GM18873 (cell line): ENCODE results near the gene CRISP3.
"Not testable (repeated sequence)": the region's sequence is repeated elsewhere in the genome, so short reads cannot be mapped to it uniquely, and the experiment has no call there.

Source experiments
- ATAC-seq: cut with Tn5 transposase; IDR thresholded peaks from one replicate; pipeline ENCODE4 v1.9.1; 2021; ENCODE audit warnings: mild to moderate bottlenecking, moderate library complexity, moderate number of reproducible peaks; ENCODE audit not compliant: unreplicated experiment, low FRiP score

Gene CRISP3, protein sequence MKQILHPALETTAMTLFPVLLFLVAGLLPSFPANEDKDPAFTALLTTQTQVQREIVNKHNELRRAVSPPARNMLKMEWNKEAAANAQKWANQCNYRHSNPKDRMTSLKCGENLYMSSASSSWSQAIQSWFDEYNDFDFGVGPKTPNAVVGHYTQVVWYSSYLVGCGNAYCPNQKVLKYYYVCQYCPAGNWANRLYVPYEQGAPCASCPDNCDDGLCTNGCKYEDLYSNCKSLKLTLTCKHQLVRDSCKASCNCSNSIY

DNA sequence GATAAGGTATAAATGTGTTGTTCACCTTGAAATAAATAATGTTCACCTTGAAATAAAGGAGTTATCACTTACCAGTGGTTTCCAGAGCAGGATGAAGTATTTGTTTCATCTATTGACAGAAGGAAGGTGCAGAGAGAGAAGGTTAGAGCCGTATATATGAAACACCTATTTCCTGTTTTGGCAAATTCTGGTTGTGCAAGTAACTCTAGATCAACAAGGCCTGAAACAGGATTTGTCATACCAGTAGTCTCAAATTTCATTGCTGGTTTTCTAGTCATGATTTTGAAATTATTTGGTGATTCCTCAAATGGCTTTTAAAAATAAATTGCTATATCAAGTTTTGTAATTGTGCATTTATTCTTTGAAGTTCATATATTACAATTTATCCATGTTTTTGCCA, at the start of gene CRISP3:
CRISP3 (minus strand) TSS at position 130 of the 400 bp plus-strand sequence; CDS start at position 109, 21 bp downstream.
- ATAC-seq, result no peak

DNA sequence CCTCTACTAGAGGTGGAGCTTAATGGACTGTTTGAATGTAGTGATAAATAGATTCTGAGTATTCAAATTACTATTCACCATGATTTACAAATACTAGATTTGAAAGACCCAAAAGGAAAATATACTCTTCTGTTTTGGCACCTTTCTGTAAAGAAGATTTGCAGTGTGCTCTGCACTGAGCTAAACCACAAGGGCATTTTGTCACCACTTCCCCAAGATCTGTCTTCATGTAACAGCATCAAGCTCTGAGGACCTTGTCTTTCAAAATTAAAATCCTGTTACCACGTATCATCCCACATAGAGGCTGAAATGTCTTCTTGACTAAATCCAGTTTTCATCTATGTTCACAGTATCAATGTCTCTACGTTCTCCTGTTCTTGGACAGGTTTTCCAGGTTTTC, 46.2 kb upstream of the CRISP3 start:
- ATAC-seq, result no peak

DNA sequence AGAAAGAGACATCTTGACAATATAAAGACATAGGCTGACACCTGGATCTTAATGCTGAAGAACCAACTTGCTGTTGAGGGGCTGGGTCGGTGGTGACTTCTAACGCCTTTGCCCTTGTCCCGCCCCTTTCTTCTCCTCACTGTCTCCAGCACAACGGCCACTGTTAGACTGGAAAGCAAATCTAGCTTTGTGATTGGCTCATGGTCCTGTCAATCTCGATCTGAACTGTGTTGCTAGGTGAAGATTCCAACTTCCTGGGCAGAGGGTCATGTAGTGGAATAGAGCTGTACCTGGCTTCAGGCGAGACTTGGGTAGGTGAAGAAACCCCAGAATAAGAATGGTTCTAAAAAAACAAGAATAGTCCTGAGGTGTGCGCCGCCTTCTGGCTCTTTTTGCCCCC, 43.0 kb upstream of the CRISP3 start, which contains the start of gene PGK2:
PGK2 (minus strand) TSS at position 110 of the 400 bp plus-strand sequence; CDS start at position 12, 98 bp downstream.
- ATAC-seq, result no peak

DNA sequence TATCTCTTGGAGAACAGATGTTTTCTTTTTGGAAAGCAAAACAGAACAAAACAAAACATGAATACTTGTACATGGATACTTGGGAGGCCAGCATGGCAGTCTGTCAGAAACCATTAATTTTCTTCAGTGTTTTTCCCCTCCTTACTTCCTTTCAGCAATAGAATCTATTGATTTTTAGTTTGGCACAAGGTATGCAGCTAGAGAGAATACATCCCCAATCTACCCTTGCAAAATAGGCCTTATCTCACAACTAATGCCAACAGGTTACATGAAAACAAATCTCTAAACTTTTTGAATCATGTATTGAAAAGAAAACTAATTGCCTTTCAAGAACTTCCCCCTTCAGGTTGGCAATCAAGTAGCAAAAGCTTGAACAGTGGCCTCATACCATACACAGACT, 40.1 kb upstream of the CRISP3 start:
- ATAC-seq, result no peak

DNA sequence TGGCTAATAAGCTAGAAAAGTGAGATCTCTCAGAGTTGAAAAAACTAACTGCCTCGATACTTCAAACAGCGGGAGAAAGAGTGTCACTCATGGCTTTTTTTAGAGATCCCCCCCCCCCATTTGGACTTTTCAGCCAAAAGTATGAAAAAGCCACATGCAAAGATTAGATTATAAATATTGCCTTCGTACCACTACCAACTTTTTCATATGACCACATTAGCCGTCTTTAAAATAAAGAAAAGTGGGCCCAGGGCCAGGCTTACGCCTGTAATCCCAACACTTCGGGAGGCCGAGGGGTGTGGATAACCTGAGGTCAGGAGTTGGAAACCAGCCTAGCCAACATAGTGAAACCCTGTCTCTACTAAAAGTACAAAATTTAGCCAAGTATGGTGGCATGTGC, 38.5 kb upstream of the CRISP3 start:
- no peak for ATAC-seq

DNA sequence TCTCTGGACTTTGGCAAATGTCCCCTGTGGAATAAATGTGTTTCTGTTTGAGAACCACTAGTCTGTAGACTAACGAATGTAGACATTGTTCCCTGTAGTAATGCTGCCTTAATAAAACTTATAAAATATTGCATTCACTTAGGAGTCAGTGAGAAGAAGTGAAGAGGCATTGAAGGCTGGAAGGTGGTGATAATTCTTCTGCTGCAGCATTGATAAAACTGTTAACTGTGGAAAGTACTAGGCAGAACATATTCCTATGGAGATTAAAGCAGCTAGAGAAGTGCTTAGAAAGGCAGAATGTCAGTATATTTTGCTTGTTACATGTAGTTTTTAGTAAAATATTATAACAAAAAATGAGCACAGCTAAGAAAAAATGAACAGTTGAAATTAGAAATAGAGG, 38.1 kb upstream of the CRISP3 start:
- no peak for ATAC-seq

DNA sequence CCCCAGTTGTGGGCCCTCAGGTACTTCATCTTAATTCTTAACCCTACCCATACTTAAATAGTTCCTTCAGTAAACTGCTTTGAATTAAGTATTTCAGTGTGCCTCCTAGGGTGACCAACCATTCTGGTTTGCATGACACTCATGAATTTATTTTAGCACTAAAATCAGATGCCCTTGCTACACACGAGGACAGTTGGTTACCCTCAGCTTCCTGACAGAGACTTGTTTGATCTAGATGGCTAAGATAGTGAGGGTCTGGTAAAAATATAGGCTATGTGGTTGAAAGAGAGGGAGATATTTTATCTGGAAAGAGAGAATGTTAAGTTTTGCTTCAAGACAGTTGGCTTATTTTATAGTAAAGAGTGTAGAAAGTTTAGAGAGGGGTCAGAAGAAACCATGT, 32.3 kb upstream of the CRISP3 start:
- ATAC-seq, result no peak

DNA sequence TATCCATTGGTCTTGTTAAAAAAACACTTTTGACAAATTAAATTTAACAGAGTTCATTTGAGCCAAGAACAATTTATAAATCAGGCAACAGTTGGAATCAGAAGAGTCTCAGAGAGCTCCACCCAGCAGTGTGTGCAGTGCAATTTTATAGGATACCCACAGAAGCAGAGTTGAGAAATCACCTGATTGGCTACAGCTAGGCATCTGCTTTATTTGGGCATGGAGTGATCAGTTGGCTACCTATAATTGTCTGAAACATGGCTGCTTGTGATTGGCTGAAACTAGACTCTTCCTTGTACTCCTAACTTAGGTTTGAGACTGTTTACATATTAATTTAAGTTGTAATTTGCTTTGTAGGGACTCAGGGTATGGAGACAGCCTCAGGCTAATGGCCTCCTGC, 30.9 kb upstream of the CRISP3 start:
- no peak for ATAC-seq

DNA sequence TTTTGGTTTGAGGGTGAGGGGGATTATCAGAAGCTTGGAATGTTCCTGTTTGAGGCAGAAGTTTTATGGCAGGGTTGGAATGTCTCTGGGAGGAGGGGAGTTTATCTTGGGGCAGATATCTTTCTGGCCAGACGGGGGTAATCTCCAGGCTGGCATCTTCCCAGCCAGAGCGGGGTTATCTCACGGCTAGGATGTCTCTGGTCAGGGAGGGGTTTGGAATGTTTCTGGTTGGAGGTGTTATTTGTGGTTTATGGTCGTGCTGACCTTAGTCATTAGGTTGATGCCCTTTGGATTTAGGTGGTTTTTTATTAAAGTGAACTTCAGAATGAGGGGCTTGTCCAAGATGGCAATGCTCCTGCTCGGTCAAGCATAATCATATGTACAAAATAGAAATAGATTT, 28.1 kb upstream of the CRISP3 start:
- no peak for ATAC-seq

DNA sequence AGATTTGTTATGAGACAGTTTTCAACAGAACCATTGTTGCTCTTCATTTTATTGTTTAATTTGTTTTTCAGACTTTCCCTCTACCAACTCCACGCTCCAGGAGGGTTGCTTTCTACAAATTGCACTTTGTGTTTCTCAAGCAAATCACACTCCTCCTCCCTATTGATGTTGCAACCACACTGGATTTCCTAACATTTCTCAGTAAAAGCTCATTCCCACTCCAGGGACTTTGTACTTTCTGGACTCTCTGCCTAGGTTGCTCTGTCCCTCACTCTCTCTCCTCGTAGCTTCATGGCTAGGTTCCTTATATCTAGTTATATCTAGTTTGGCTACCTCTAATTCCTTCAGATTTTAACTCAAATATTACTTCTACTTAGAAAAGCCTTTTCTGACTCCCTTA, 22.6 kb upstream of the CRISP3 start:
- ATAC-seq, result no peak

DNA sequence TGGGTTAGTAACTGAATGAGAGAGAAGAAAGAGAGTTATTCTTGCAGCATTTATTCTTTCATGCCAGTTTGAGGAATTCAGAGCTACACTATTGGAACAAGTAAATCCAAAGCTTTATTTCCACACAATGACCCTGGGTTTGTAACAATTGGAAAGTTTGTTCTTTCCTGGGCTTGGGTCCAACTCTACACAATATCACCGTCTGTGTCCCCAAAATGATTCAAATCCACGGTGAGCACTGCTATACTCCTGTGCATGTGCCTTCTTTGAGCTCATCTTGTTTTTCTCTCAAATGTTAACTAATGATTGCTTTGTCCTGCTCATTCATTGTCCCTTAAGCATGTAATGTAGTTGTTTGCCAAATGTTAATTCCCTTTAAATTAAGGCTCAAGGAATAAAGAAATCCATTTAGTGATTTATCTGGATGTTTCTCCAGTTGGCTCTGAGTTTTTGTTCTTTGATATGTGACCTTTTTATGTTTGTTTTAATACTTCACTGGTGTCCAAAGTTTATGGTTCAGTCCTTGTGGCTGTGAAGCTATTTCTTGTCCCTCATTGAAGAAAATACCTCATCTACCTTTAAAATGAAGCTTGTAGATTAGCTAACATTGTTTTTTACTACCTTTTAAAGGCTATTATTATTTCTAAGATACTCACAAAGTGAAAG, 20.5 kb upstream of the CRISP3 start:
- ATAC-seq, result no peak

DNA sequence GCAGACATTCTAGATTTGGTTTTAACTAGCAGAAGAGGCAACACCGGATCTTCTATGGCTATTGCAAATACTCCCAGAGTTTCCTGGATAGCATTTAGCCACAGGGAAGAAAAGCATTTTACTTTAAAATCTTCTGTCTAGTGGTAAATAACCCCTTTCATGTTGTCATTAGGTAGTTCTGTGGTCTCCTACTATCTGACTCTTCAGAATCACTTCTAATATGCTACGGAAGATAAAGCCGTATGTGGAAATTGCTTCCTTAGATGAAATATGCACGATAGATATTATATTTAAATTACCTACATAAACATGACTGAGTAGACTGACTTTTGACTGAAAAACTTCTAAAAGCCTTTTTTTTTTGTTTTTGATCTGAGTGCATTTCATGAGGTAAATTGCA, 759 bp downstream of the CRISP3 start:
- no peak for ATAC-seq

DNA sequence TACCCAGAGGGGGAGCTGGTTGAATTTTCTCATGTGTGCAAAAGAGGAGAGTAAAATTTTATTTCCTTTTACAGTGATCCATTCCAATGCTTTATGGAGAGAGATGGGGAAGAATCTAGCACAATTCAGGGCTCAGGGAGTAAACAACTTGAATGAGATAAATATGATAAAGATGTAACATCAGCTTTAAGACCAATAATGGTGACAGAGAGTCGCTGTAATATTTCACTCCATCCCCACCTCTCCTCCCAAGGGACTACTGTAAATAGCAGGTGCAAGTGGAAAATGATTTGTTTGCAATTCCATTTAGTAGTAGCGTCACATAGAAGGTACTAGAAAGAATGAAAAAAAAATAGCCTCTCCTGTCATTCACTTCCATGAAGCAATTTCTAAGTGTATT, 4.8 kb downstream of the CRISP3 start:
- no peak for ATAC-seq

DNA sequence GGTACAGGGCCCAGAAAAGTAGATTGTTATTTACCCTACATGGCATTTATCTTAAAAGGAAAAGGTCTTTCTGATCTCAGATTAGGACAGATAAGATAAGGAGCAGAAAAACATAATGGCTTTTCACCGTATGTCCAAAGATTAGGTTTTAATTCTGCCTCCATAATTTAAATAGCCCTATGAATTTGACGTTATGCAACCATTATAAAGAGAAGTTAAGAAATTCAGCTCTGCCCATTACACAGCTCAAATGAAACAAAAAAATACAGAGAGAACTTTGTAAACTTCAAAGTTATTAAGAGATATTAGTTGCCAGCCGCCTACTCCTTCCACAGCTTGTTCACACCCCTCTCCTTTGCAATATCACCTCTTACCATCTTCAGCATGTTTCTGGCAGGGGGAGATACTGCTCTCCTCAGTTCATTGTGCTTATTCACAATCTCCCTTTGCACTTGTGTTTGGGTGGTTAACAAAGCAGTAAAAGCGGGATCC, 8.1 kb downstream of the CRISP3 start:
- no peak for ATAC-seq

DNA sequence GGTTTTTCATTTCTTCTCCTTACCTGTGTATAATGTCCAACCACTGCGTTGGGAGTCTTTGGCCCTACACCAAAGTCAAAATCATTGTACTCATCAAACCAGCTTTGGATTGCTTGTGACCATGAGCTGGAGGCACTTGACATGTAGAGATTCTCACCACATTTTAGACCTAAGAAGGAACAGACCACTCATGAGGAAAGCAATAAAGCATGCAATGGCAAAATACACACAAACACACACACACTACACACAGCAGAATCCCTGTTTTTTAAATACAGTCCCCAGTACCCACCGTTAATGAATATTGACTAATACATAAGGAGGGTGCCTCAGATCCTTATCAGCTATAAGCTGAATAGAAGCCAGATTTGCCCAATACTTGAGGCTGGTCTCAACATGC, 10.5 kb downstream of the CRISP3 start:
- ATAC-seq, result no peak

DNA sequence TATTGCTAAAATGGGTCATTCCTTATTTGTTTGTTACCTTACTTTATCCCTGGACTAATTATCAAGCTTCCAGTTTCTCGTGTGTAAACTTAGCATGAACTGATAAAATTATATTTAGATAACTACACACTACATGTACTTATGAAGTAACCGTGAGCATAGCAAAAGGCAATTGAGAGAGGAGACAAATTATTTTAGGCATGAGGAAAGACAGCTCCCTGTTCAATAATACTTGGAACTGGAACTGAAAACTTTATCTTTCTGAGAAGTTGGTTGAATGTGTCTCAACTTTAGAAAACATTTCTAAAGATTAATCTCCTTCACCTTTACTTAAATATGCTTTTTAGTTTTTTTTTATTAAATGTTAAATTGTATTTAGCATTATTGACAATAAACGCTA, 11.4 kb downstream of the CRISP3 start:
- ATAC-seq, result no peak

DNA sequence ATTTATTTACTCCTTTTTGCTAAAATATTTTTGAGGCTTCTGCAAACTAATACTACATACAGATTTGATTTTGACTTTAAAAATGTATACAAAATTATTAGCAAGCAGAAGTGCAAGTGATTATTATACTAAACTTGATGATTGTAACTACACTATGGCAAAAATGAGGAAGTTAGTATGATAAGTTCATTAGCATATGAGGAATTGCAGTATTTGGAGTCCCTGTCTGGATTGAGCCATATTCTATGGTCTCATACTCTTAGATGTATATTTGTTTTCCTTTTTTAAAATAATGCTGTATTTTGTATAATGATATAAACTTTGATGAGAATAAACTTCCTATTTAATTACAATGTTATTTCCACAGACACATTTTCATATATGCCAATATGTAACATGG, 13.9 kb downstream of the CRISP3 start:
- no peak for ATAC-seq

DNA sequence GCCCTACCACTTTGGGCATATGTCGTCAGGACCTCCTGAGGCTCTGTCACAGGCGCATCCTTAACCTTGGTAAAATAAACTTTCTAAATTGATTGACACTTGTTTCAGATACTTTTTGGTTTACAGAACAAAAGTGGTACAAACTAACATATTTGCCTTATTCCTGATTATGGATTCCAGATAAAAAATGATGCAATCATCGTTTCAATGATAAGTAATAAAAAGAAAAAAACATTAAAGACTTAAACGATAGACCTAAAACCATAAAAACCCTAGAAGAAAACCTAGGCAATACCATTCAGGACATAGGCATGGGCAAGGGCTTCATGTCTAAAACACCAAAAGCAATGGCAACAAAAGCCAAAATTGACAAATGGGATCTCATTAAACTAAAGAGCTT, 20.3 kb downstream of the CRISP3 start:
- ATAC-seq, result not testable (repeated sequence)

DNA sequence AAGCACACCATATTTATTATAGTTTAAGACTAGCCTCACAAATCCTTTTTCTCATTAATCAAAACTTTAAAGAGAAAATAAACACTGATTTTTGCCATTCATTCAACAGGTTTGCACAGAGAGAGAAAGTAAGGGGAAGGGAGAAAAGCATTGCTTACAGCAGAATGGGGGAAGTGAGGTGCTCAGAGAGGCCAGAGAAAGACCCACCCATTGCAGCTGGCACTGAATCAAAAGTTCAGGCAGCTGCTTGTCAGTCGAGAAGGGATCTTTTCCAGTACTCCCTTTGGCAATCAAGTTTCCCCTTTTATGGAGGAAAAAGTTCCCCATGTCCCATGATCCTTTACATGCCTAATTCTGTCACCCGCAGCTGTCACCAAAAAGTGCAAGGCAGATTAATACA, 22.9 kb downstream of the CRISP3 start:
- ATAC-seq, result no peak

DNA sequence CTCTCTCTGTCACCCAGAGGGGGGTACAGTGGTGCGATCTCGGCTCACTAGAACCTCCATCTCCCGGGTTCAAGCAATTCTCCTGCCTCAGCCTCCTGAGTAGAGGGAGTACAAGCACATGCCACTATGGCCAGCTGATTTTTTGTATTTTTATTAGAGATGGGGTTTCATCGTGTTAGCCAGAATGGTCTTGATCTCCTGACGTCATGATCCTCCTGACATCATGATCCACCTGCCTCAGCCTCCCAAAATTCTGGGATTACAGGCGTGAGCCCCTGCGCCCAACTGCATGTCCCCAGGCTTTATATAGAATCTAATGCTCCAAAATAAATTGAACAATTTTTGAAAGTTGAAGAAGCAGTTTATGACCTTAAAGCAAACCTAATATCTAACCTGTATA, 23.8 kb downstream of the CRISP3 start:
- no peak for ATAC-seq

DNA sequence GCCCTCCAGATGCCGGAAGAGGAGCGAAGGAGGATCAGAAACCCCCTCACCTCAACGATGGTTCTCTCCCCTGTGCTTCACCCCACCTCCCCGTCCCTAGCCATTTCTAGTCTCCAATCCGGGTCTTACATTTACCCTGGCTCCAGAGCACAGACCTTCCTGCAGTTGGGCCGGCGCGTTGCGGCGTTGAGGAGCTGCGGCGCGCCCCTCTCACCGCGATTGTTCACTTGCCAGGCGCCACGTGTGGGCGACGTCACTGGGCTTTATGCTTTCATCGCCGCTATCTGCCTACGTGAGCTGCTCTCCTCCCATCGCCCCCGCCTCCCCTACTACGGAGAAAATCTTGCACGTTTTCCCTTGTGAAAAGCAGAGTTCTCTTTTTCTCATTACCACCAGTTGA, 30.8 kb downstream of the CRISP3 start, which contains the start of gene CRISP2:
CRISP2 (minus strand) TSS at position 198 of the 400 bp plus-strand sequence. CDS start 4,347 bp downstream, outside the sequence.
- no peak for ATAC-seq

DNA sequence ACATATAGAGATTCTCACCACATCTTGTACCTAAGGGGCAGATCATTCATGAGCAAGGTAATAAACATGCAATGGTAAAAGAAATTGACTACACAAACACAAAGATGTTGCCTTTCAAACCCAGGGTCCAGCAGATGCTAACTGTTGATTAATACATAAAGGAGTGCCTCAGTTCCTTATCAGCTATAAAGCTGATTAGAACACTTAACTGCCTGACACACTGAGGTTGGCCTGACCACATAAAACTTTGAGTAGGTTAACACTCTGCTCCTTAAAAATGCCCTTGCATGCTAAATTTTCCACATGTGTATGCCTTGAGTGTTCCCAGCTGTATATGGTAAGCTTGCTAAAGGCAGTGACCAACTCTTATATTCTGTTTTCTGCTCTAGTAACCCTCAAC, 45.7 kb downstream of the CRISP3 start:
- ATAC-seq, result no peak
